ENCODE measurements around the gene RPS6KB1.
"Not testable (repeated sequence)": the region's sequence is repeated elsewhere in the genome, so short reads cannot be mapped to it uniquely, and the experiment has no call there.

Gene RPS6KB1

DNA sequence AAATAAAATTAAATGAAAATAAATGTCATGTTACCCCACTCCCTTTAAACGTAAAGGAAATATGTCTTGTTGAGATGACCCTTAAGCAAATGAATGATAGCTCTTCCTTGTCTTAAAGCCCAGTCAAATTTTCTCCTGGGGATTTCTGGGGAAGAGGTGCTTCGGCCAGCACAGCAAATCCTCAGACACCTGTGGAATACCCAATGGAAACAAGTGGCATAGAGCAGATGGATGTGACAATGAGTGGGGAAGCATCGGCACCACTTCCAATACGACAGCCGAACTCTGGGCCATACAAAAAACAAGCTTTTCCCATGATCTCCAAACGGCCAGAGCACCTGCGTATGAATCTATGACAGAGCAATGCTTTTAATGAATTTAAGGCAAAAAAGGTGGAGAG lies 53.5 kb downstream of the RPS6KB1 start:
- not testable (repeated sequence) for DNase-seq

DNA sequence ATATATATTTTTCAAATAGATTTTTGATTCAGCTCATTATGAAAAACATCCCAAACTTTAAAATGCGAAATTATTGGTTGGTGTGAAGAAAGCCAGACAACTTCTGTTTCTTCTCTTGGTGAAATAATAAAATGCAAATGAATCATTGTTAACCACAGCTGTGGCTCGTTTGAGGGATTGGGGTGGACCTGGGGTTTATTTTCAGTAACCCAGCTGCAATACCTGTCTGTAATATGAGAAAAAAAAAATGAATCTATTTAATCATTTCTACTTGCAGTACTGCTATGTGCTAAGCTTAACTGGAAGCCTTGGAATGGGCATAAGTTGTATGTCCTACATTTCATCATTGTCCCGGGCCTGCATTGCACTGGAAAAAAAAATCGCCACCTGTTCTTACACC lies 54.4 kb downstream of the RPS6KB1 start:
- not testable (repeated sequence) for DNase-seq

DNA sequence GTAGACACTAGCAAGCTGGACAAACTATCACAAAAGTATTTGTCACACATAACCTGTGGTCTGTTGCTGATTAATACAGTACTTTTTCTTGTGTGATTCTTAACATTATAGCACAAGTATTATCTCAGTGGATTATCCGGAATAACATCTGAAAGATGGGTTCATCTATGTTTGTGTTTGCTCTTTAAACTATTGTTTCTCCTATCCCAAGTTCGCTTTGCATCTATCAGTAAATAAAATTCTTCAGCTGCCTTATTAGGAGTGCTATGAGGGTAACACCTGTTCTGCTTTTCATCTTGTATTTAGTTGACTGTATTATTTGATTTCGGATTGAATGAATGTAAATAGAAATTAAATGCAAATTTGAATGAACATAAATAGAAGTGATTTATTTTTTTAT lies 57.1 kb downstream of the RPS6KB1 start:
- DNase-seq = no peak

DNA sequence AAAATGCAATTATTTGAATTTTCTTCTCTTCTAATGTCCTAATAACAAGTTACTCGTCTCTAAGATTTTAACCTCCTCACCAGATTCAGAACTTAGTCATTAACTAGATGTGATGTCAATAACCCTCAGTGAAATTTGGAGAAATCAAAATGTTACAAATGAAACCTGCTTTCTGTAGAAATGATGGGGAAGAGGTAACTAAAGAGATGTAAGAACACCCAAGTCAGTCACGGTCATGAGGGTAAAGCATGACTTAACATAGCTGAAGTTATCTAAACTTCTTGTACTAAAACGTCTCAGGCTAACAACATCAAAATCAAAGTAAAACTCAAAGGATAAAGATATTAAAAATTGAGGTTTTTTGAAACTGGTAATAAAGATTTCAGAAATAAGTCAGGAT lies 61.9 kb downstream of the RPS6KB1 start:
- DNase-seq = no peak

DNA sequence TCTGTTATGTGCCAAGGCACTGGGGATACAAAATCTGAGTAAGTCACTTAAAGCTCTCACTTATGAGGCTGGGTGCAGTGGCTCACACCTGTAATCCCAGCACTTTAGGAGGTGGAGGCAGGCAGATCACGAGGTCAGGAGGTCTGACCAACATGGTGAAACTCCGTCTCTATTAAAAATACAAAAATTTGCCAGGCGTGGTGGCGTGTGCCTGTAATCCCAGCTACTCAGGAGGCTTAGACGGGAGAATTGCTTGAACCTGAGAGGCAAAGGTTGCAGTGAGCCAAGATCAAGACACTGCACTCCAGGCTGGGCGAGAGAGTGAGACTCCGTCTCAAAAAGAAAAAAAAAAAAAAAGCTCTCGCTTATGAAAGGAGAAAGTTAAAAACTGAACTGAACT lies 66.7 kb downstream of the RPS6KB1 start:
- not testable (repeated sequence) for DNase-seq

DNA sequence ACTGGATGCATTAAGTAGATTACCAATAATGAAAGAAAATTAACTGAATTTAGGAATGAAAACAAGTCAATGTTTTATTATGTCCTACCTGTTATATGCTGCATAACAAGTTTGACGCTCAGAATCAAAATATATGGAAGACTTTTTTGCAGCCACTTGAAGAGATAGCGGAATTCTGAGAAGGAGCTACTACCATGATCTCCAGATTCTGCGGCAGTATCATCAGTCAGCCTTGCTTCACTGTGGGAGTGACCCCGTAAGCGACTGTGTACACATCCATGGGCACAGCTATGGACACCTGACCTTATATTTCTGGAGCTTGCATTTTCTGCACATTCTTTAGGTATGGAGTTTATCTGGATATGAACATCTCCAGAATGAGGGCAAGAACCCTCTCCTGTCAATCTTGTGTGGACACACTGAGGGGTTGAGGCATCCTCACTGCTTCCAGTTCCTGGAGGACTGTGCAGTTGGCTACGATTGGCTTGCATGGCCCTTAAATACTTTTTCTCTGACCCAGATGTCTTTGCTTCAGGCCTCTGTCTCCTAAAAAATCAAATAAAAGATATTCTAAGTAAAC lies 69.9 kb downstream of the RPS6KB1 start:
- no peak for DNase-seq

DNA sequence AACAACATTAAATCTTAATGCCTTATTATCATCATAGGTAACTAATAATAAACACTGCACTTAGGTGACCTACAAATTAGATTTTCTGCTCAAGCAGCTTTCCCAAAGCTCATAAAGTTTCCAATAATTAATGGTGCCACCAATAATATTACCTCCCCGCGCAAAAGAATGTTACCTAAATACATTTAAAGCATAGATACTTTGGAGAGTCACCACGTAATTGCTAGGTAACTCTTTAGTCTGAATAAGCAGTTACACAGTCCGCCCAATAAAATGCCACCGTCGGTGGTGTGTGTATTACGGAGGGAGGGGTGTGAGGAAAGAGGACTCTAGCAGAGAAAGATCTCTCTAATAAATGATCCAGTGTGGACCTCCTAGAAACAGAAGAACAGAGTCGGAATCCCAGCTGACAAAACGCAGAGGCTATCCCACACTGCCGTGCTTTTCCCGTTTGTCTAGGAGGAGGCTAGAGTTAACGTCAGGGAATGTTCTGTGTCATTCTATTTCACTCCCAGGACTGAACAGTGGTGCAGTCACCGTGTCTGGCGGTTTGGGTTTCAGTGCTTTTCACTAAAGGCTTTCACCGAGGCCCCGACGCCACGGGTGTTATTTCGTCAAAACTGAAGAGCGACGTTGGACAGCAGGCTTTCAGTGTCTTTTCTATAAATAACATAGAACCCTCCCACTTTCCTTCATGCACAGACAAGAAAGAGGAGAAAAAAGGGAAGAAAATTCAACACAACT lies 71.0 kb downstream of the RPS6KB1 start:
- DNase-seq = peak; percentile 23 to 37

DNA sequence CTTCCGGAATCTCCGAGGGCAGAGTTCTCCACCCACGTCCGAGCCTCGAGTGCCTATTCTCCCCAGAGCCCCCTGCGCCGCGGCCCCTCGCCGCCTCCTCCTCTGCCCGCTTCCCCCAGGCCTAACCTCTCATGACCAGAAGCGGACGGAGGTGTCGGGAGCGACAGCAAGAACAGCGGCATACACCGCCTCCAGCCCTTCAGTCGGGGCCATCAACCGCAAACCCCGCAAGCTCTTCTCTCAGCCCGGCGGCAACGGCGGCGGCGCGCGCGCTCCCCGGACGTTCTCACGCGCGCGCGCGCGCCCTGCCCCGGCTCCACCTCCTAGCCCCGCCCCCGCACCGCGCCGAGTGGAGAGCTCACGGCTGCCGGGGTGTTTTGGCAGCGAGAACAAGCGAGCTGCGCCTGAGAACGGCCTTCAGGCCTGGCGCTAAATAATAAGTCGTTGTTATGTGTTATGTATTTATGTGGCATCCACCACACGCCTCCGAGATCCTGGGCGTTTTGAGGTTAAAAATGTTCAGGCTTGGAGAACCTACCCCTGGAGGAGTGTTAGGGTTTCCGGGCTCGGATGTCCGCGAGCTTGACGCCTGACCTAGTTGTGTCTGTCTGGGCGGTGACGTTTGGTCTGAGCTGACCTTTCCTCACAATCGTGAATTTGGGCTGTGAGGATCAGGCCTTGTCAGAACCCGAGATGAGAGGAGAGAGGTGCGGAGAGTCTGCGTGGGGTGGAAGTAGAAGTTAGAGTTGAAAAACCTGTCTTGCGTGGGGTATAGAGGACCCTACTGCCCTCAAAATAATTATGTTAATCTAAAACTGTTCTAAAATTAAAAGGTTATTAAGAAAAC lies 71.8 kb downstream of the RPS6KB1 start, which contains the start of gene RNFT1:
Gene RNFT1, minus strand, starts transcription at position 259 of the 847 bp plus-strand sequence. Its CDS starts 77 bp downstream, at position 182.
- peak; percentile 55 to 81 for DNase-seq

DNA sequence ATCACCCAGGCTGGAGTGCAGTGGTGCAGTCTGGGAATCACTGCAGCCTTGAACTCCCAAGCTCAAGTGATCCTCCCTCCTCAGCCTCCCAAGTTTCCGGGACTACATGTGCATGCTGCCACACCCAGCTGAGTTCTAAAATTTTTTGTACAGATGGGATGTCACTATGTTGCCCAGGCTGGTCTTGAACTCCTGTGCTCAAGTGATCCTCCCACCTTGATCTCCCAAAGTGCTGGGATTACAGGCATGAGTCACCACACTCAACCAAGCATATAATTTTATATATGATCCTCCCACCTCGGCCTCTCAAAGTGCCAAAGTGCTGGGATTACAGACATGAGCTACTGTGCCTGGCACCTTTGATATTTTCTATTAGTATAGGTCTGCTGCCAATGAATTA lies 78.8 kb downstream of the RPS6KB1 start:
- not testable (repeated sequence) for DNase-seq

DNA sequence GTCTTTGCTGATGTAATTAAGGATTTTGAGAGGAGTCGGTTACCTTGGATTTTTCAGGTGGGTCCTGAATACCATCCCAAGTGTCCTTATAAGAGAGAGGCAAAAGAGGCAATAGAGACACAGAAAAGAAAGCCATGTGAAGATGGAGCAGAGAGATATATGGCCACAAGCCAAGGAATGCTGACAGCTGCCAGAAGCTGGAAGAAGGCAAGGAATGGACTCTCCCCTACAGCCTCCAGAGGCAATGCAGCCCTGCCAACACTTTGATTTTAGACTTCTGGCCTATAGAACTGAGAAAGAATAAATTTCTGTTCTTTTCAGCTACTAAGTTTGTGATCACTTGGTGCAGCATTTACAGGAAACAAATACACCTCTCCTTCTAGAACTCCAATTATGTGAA lies 79.9 kb downstream of the RPS6KB1 start:
- no peak for DNase-seq

DNA sequence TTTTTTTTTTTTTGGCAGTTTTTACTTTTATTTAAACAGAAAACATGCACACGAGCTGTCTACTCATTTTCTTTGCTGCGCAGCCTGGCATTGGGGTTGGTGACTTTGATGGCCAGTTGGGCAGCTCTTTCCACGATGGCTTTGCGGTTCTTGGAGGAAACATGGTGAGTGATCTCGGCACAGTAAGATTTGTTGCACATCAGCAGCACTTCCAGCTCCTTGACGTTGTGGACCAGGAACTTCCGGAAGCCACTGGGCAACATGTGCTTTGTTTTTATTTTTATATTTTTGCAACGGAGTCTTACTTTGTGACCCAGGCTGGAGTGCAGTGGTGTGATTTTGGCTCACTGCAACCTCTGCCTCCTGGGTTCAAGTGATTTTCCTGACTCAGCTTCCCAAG lies 80.6 kb downstream of the RPS6KB1 start:
- DNase-seq = not testable (repeated sequence)

DNA sequence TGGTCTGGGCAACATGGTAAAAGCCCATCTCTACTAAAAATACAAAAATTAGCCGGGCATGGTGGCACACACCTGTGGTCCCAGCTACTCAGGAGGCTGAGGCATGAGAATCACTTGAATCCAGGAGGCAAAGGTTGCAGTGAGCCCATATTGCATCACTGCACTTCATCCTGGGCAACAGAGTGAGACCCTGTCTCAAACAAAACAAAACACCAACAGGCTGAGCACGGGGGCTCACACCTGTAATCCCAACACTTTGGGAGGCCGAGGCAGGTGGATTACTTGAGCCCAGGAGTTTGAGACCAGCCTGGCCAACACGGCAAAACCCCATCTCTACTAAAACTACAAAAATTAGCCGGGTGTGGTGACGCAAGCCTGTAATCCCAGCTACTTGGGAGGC lies 82.2 kb downstream of the RPS6KB1 start:
- not testable (repeated sequence) for DNase-seq

DNA sequence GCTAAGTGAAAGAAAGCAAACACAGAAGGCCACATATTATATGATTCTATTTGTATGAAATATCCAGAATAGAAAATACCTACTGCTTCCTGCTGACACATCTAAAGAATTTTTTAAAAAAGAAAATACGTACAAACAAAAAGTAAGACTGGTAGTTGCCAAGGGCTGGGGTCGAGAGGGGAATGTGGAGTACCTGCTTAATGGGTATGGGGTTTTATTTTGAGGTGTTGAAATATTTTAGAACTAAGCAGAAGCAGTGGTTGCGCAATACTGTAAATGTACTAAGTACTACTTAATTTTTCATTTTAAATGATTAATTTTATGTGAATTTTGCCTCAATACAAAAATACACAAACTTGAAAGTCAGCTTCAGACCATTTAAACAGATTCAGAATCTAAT lies 103.7 kb downstream of the RPS6KB1 start:
- DNase-seq = not testable (repeated sequence)

All from SHP77 (cell line).